ENCODE measurements around the gene ZP1.

Gene ZP1

DNA sequence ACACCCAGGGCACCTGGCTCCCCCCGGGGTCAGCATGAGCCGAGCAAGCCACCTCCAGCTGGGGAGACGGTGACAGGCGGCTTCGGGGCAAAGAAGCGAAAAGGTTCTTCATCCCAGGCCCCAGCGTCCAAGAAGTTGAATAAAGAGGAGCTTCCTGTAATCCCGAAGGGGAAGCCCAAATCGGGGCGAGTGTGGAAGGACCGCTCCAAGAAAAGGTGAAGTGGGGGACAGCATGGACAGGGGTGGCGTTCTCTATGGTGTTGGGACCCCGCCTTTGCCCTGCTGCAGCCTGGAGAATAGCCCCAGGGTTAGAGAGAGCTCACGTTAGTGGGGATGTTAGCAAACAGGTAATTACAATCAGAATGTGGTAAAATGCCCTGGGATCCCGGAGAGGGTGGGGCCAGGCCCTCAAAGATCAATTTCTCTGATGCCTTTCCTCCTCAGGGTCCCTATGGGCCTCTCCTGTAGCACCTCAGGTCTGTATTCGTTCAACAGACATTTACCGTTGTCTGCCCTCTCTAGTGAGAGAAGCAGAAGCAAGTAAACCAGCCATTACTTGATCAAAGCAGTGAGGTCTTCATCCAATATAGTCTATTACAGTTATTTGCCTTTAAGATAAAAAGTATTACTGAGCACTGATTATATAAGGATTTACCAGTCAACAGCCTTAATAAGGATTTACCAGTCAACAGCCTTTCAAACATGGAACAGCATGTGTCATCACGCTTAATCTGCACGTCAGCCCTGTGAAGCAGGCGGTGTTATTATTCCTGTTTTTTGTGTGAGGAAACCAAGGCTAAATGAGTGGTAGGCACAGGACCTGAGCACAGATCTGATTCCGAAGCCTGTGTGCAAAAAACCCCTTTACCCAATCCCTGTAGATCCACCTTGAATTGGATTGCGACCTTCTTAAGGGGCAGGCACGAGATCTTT lies 24.4 kb upstream of the ZP1 start:
- TF ChIP-seq, protein P1, sequence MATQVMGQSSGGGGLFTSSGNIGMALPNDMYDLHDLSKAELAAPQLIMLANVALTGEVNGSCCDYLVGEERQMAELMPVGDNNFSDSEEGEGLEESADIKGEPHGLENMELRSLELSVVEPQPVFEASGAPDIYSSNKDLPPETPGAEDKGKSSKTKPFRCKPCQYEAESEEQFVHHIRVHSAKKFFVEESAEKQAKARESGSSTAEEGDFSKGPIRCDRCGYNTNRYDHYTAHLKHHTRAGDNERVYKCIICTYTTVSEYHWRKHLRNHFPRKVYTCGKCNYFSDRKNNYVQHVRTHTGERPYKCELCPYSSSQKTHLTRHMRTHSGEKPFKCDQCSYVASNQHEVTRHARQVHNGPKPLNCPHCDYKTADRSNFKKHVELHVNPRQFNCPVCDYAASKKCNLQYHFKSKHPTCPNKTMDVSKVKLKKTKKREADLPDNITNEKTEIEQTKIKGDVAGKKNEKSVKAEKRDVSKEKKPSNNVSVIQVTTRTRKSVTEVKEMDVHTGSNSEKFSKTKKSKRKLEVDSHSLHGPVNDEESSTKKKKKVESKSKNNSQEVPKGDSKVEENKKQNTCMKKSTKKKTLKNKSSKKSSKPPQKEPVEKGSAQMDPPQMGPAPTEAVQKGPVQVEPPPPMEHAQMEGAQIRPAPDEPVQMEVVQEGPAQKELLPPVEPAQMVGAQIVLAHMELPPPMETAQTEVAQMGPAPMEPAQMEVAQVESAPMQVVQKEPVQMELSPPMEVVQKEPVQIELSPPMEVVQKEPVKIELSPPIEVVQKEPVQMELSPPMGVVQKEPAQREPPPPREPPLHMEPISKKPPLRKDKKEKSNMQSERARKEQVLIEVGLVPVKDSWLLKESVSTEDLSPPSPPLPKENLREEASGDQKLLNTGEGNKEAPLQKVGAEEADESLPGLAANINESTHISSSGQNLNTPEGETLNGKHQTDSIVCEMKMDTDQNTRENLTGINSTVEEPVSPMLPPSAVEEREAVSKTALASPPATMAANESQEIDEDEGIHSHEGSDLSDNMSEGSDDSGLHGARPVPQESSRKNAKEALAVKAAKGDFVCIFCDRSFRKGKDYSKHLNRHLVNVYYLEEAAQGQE (IDR thresholded peaks at IDR 0.05; ENCODE audit: insufficient read depth in 1 of 2, low read depth in 2 of 2, low read length in 2 of 2): no peak
- TF ChIP-seq FOXP2 (optimal IDR thresholded peaks at IDR 0.05; ENCODE audit: borderline replicate concordance, extremely low read depth, extremely low read length, insufficient read depth): no peak
- no peak for TF ChIP-seq POLR2AphosphoS5 (IDR thresholded peaks at IDR 0.05; ENCODE audit: low read depth, low read length)
- TF ChIP-seq SIN3A (IDR thresholded peaks at IDR 0.05; ENCODE audit: borderline replicate concordance, insufficient read depth, low read length): no peak
- TF ChIP-seq TAF1 (IDR thresholded peaks at IDR 0.05; ENCODE audit: borderline replicate concordance, insufficient read depth, low read length): no peak

DNA sequence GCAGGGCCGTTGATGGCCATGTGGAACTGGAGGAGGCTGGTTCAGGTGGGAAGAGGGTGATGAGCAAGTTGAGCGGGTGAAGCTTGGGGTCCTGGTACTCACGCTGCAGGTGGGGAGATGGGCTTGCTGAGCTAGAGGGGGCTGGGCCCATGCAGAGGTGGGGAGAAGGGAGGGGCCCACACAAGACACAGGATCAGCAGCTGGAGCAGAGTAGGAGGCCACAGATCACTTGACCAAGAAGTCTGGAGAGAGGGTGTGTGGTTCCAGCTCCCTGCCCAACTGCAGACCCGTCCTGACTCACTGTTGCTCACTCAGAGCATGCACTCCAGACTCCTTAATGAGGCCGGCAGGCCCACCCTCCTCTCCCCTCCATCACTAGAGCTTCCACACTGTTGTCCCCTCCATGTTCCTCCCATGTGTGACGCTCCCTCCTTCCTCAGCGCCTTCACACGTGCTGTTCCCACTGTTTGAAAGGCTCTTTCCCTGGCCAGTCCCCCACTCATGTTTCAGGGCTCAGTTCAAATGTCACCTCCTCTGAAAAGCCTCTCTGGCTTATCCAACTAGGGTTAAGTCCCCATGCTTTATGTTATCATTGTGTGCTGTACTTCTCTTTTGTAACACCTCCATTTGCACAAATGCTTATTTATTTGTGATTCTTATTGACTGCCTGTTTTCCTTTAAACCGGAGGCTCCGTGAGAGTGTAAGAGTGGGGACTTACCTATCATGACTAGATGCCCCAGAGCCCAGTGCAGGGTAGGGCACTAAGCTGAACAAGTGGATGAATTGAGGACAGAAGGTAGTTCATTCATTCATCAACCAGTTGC lies 23.1 kb upstream of the ZP1 start:
- TF ChIP-seq TAF1 (IDR thresholded peaks at IDR 0.05; ENCODE audit: borderline replicate concordance, insufficient read depth, low read length) (no peak), FOXP2 (optimal IDR thresholded peaks at IDR 0.05; ENCODE audit: borderline replicate concordance, extremely low read depth, extremely low read length, insufficient read depth) (no peak), POLR2AphosphoS5 (IDR thresholded peaks at IDR 0.05; ENCODE audit: low read depth, low read length) (no peak), SIN3A (IDR thresholded peaks at IDR 0.05; ENCODE audit: borderline replicate concordance, insufficient read depth, low read length) (no peak)
- TF ChIP-seq, protein P1 (IDR thresholded peaks at IDR 0.05; ENCODE audit: insufficient read depth in 1 of 2, low read depth in 2 of 2, low read length in 2 of 2): no peak

DNA sequence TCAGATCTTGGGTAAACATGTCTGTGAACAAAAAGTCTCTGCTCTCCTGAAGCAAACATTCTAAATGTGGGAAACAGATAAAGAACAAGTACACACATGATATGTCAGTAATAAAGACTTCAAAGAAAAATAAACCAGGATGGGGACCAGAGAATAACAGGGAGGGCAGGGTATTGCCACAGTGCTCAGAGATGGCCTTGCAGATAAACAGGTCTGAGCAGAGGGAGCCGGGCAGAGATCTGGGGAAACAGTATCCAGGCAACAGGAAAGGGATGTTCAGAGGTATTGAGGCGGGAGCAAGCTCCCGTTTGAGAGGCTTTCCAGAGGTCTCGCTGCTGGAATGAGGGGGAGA lies 22.5 kb upstream of the ZP1 start:
- TF ChIP-seq TAF1 (IDR thresholded peaks at IDR 0.05; ENCODE audit: borderline replicate concordance, insufficient read depth, low read length) (no peak), SIN3A (IDR thresholded peaks at IDR 0.05; ENCODE audit: borderline replicate concordance, insufficient read depth, low read length) (no peak), POLR2AphosphoS5 (IDR thresholded peaks at IDR 0.05; ENCODE audit: low read depth, low read length) (no peak), FOXP2 (optimal IDR thresholded peaks at IDR 0.05; ENCODE audit: borderline replicate concordance, extremely low read depth, extremely low read length, insufficient read depth) (no peak)
- TF ChIP-seq, protein P1 (IDR thresholded peaks at IDR 0.05; ENCODE audit: insufficient read depth in 1 of 2, low read depth in 2 of 2, low read length in 2 of 2): no peak

DNA sequence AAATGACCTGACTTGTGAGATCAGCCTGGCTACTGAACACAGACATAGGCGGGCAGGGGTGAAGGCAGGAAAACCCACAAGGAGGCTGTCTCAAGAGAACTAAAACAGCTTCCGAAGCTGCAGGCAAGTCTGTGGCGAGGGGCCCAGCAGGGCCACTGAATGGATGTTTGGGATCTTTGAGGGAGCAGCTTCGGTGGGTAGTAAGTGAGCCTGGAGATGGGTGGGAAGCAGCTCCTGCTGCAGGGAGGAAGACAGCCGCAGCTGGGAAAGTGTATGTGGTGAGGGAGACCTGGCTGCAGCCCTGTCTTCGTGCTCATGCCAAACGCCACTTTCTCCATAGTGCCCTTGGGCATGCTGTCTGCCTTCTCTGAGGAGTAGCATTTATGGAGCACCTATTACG lies 22.0 kb upstream of the ZP1 start:
- no peak for TF ChIP-seq POLR2AphosphoS5 (IDR thresholded peaks at IDR 0.05; ENCODE audit: low read depth, low read length)
- no peak for TF ChIP-seq TAF1 (IDR thresholded peaks at IDR 0.05; ENCODE audit: borderline replicate concordance, insufficient read depth, low read length)
- no peak for TF ChIP-seq FOXP2 (optimal IDR thresholded peaks at IDR 0.05; ENCODE audit: borderline replicate concordance, extremely low read depth, extremely low read length, insufficient read depth)
- no peak for TF ChIP-seq SIN3A (IDR thresholded peaks at IDR 0.05; ENCODE audit: borderline replicate concordance, insufficient read depth, low read length)
- TF ChIP-seq, protein P1 (IDR thresholded peaks at IDR 0.05; ENCODE audit: insufficient read depth in 1 of 2, low read depth in 2 of 2, low read length in 2 of 2): no peak

Measured in PFSK-1 (cell line).